Effector memory CD8-positive, alpha-beta T cell (primary cell): Measurements from ENCODE around the gene SLC16A2.

Experiments
- ATAC-seq: fragments of 150-1000 bp; cut with Tn5 transposase; replicated peaks from 2 replicates; pipeline ENCODE4 v1.10.0; 2021; ENCODE audit warnings: mild to moderate bottlenecking, moderate library complexity
- DNase-seq, 3 experiments: peaks; one replicate each; pipeline ENCODE4 v3.0.0; 2021
- H3K27ac Mint-ChIP-seq, 2 donors: one replicate each; pipeline ENCODE4 v1.8.0; 2022; ENCODE audit warnings: mild to moderate bottlenecking in 2 of 2, mixed read lengths in 2 of 2, moderate library complexity in 2 of 2
- H3K27me3 Mint-ChIP-seq, 2 donors: one replicate each; pipeline ENCODE4 v1.8.0; 2022; ENCODE audit warnings: mixed read lengths in 2 of 2
- H3K36me3 Mint-ChIP-seq: one replicate; pipeline ENCODE4 v1.8.0; 2022; ENCODE audit warnings: mild to moderate bottlenecking, moderate library complexity, mixed read lengths; ENCODE audit not compliant: insufficient read depth
- H3K4me1 Mint-ChIP-seq, 2 donors: one replicate each; pipeline ENCODE4 v1.8.0; 2022; ENCODE audit warnings: low read depth in 2 of 2, mixed read lengths in 2 of 2
- H3K4me3 Mint-ChIP-seq, 2 donors: one replicate each; pipeline ENCODE4 v1.8.0; 2022; ENCODE audit warnings: mild to moderate bottlenecking in 2 of 2, mixed read lengths in 2 of 2, moderate library complexity in 2 of 2
- H3K9me3 Mint-ChIP-seq, 2 donors: one replicate each; pipeline ENCODE4 v1.8.0; 2022; ENCODE audit warnings: mixed read lengths in 2 of 2

The SLC16A2 gene

GRCh38 chrX:74536832-74537371, 115.6 kb downstream of the SLC16A2 start:
- DNase-seq (no peak), ATAC-seq (peak; percentile 8)
- H3K36me3 Mint-ChIP-seq: no peaks in the 10 kb centered on the region
- no peaks in the 10 kb centered on the region for H3K9me3 Mint-ChIP-seq
- no peaks in the 10 kb centered on the region for H3K27me3 Mint-ChIP-seq
- peak overlapping the region; percentile 81 to 84 for H3K4me3 Mint-ChIP-seq
- peak overlapping the region; percentile 81 to 92 for H3K27ac Mint-ChIP-seq
- peaks cover 14 to 18% of the 10 kb centered on the region in 2 donors for H3K4me1 Mint-ChIP-seq

GRCh38 chrX:74540635-74541249, 119.4 kb downstream of the SLC16A2 start:
- no peaks in the 10 kb centered on the region for H3K36me3 Mint-ChIP-seq
- no peaks in the 10 kb centered on the region for H3K27me3 Mint-ChIP-seq
- no peak overlapping the region for H3K27ac Mint-ChIP-seq
- no peak overlapping the region for H3K4me3 Mint-ChIP-seq
- H3K9me3 Mint-ChIP-seq: no peaks in the 10 kb centered on the region
- H3K4me1 Mint-ChIP-seq: peaks cover 0 to 6% of the 10 kb centered on the region in 2 donors
- DNase-seq: no peak
- ATAC-seq: no peak

DNA sequence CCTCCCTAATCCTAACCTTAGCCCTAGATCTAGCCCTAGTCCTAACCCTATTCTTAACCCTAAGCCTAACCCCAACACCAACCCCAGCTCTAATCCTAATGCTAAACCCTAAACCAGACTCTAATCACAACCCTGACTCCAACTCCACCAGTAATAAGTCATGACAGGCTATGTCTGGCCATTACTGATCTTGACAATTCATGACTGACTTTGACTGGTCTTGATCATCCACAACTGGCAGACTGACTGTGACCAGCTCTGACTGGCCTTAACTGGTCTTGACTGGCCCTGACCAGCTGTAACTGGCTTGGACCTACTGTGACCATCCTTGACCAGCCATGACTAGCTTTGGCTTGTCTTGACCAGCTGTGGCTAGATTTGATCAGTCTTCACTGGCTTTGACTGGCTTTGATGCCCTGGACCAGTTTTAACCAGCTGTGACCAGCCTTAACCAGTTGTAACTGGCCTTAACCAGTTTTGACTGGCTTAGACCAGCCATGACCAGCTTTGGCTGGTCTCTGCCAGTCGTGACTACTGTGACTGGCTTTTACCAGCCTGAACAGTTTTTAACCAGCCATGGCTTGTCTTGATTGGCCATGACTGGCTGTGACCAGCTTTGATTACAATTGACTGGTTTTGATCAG, 124.7 kb downstream of the SLC16A2 start:
- ATAC-seq: no peak
- Mint-ChIP-seq H3K4me3 (no peak overlapping the region), H3K27ac (no peak overlapping the region), H3K27me3 (no peaks in the 10 kb centered on the region), H3K4me1 (no peaks in the 10 kb centered on the region), H3K36me3 (peaks cover 3% of the 10 kb centered on the region), H3K9me3 (no peaks in the 10 kb centered on the region)
- DNase-seq: no peak

GRCh38 chrX:74546984-74547383, 125.7 kb downstream of the SLC16A2 start:
- Mint-ChIP-seq H3K9me3 (no peaks in the 10 kb centered on the region), H3K27ac (peak overlapping the region; percentile 9 to 75), H3K4me3 (no peak overlapping the region), H3K27me3 (no peaks in the 10 kb centered on the region), H3K4me1 (no peaks in the 10 kb centered on the region), H3K36me3 (peaks cover 3% of the 10 kb centered on the region)
- DNase-seq: no peak
- no peak for ATAC-seq

- Mint-ChIP-seq H3K27ac (no peak overlapping the region), H3K36me3 (peaks cover 3% of the 10 kb centered on the region), H3K9me3 (no peaks in the 10 kb centered on the region), H3K27me3 (no peaks in the 10 kb centered on the region), H3K4me1 (no peaks in the 10 kb centered on the region), H3K4me3 (peak overlapping the region; percentile 48 to 56)
- ATAC-seq (peak; percentile 98), DNase-seq (peak; percentile 80 to 81 (median 80))
These were observed 129.1 kb downstream of the SLC16A2 start for GRCh38 chrX:74550295-74550802.

GRCh38 chrX:74551934-74552333, 130.6 kb downstream of the SLC16A2 start:
- no peak for DNase-seq
- H3K4me3 Mint-ChIP-seq: no peak overlapping the region
- no peak overlapping the region for H3K27ac Mint-ChIP-seq
- H3K36me3 Mint-ChIP-seq: peaks cover 3% of the 10 kb centered on the region
- H3K27me3 Mint-ChIP-seq: no peaks in the 10 kb centered on the region
- H3K9me3 Mint-ChIP-seq: no peaks in the 10 kb centered on the region
- no peaks in the 10 kb centered on the region for H3K4me1 Mint-ChIP-seq
- ATAC-seq: no peak

DNA sequence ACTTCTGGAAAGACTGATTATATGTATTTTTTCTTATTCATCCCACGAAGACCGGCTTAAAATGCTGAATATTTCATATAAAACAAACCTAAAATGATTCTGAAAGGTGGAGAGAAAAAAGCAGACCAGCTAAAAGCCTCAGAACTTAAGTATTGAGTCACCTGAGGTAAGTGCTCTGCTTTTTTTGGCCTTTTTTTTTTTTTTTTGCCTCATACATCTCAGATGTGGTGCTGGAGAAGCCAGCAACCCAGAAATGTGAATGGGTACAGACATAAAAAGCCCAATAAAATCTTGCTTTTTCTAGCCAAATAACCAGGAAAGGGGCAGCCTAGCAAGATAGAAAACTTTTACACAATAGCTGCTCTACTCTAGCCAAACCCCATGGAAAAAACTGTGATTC, 136.1 kb downstream of the SLC16A2 start:
- Mint-ChIP-seq H3K27me3 (no peaks in the 10 kb centered on the region), H3K27ac (no peak overlapping the region), H3K4me1 (no peaks in the 10 kb centered on the region), H3K4me3 (no peak overlapping the region), H3K9me3 (no peaks in the 10 kb centered on the region), H3K36me3 (peaks cover 3% of the 10 kb centered on the region)
- DNase-seq (no peak), ATAC-seq (no peak)

DNA sequence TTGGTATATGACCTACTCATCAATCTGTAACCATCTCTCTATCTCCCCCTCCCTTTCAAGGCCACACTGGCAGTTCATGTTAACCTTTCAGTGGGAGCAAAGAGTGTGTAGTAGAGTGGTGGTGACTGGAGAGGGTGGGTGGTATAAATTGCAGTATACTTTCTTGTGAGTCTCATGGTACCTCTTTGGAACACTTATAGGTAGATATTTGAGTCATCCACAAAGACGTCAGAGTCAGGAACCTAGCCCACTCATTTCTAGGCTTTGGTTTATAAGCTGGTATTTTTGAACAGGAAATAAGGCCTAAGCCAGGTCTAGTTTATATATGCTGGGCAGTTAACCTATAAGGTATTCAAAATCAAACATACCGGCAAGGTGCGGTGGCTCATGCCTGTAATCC, 156.8 kb downstream of the SLC16A2 start:
- Mint-ChIP-seq H3K4me3 (no peak overlapping the region), H3K27me3 (no peaks in the 10 kb centered on the region), H3K9me3 (no peaks in the 10 kb centered on the region), H3K36me3 (peaks cover 12% of the 10 kb centered on the region), H3K27ac (no peak overlapping the region), H3K4me1 (no peaks in the 10 kb centered on the region)
- no peak for ATAC-seq
- DNase-seq: no peak

DNA sequence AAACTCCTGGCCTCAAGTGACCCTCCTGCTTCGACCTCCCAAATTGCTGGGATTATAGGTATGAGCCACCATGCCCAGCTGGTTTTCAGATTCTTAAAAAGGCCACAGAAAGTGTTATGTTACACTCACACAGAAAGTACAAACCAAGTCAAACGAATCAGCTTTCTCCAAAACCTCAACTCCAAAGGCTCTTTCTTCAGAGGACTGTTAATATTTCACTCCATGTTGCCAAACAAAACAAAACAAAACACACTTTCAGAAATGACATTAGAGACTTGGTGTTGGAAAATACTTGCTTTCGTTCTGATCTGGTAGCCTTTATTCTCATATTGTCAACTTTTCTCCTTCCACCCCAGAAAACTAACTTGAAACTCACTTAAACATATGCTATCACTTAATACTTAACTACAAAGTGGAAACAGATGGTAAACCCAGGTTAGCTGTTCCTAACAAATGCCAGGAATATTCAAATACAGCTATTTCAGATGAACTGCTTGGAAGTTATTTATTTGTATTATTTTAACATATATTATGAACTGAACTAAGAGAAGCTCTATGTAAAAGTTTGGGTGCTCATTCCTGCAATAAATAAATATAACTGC, 158.4 kb downstream of the SLC16A2 start:
- Mint-ChIP-seq H3K36me3 (peaks cover 17% of the 10 kb centered on the region), H3K4me3 (no peak overlapping the region), H3K27me3 (no peaks in the 10 kb centered on the region), H3K9me3 (no peaks in the 10 kb centered on the region), H3K4me1 (peaks cover 0 to 1% of the 10 kb centered on the region in 2 donors), H3K27ac (no peak overlapping the region)
- DNase-seq: no peak
- no peak for ATAC-seq
